HEK293 (cell line): ENCODE data around the gene ZNF587B.
"Not testable (repeated sequence)": the region's sequence is repeated elsewhere in the genome, so short reads cannot be mapped to it uniquely, and the experiment has no call there.

Experiments used
- CTCF ChIA-PET: fragments of 350-600 bp; formaldehyde crosslinking; extraction: SDS; loops from one replicate; lab custom pipeline; 2021; ENCODE audit warnings: antibody characterized with exemption; lab: Yijun Ruan, JAX
- POLR2A ChIA-PET: fragments of 300-600 bp; formaldehyde crosslinking; extraction: SDS; loops from one replicate; lab custom pipeline; 2020; ENCODE audit warnings: antibody characterized with exemption, inconsistent platforms; lab: Yijun Ruan, JAX
- H3K27ac ChIP-seq: fragments of 200-500 bp; sonication (Bioruptor generic); 2 replicates; pipeline ENCODE4 v1.5.1; 2014; ENCODE audit warnings: low read depth, low read length, control low read depth, inconsistent platforms; ENCODE audit errors: extremely low read depth
- H3K36me3 ChIP-seq, 2 experiments: fragments of 200-500 bp in 1 of 2; sonication (Bioruptor generic) in 1 of 2; 1 replicate in 1 of 2; 2 replicates in 1 of 2; pipeline ENCODE4 v1.5.1; 2014 to 2017; ENCODE audit warnings: inconsistent platforms in 2 of 2, low read length in 2 of 2; ENCODE audit not compliant: control insufficient read depth in 2 of 2, insufficient read depth in 1 of 2
- H3K4me1 ChIP-seq: fragments of 200-500 bp; sonication (Bioruptor generic); 2 replicates; pipeline ENCODE4 v1.5.1; 2014; ENCODE audit warnings: mild to moderate bottlenecking, low read length, inconsistent platforms; ENCODE audit not compliant: control insufficient read depth, insufficient read depth
- H3K4me3 ChIP-seq: 2 replicates; pipeline ENCODE4 v1.5.1; 2011; ENCODE audit warnings: low read depth, mild to moderate bottlenecking, control low read depth, low read length, moderate library complexity
- H3K9me3 ChIP-seq: fragments of 200-500 bp; sonication (Bioruptor generic); 2 replicates; pipeline ENCODE4 v1.5.1; 2014; ENCODE audit warnings: low read depth, low read length, inconsistent platforms; ENCODE audit not compliant: control insufficient read depth, insufficient read depth
- ZNF138 ChIP-seq: fragments of 450-650 bp; formaldehyde crosslinking; IDR thresholded peaks from 2 replicates; pipeline ENCODE4 v1.5.1; 2016; ENCODE audit warnings: missing biosample characterization, missing genetic modification characterization, borderline replicate concordance
- ZNF140 ChIP-seq: fragments of 450-650 bp; formaldehyde crosslinking; IDR thresholded peaks from 2 replicates; pipeline ENCODE4 v1.5.1; 2016; ENCODE audit warnings: missing biosample characterization, missing genetic modification characterization
- ZNF23 ChIP-seq: fragments of 450-650 bp; formaldehyde crosslinking; IDR thresholded peaks from 2 replicates; pipeline ENCODE4 v1.5.1; 2016; ENCODE audit warnings: missing biosample characterization, missing genetic modification characterization, borderline replicate concordance
- ZNF292 ChIP-seq: fragments of 450-650 bp; formaldehyde crosslinking; IDR thresholded peaks from 2 replicates; pipeline ENCODE4 v1.5.1; 2016; ENCODE audit warnings: low read depth, missing biosample characterization, missing genetic modification characterization, borderline replicate concordance
- ZNF433 ChIP-seq: fragments of 450-650 bp; formaldehyde crosslinking; IDR thresholded peaks from 2 replicates; pipeline ENCODE4 v1.5.1; 2016; ENCODE audit warnings: missing biosample characterization, missing genetic modification characterization, low read depth
- ZNF521 ChIP-seq: fragments of 450-650 bp; formaldehyde crosslinking; IDR thresholded peaks from 2 replicates; pipeline ENCODE4 v1.5.1; 2017; ENCODE audit warnings: missing biosample characterization, mild to moderate bottlenecking, missing genetic modification characterization
- ZNF558 ChIP-seq: fragments of 450-650 bp; formaldehyde crosslinking; IDR thresholded peaks from 2 replicates; pipeline ENCODE4 v1.5.1; 2016; ENCODE audit warnings: missing biosample characterization, missing genetic modification characterization
- ZNF621 ChIP-seq: fragments of 450-650 bp; formaldehyde crosslinking; IDR thresholded peaks from 2 replicates; pipeline ENCODE4 v1.5.1; 2017; ENCODE audit warnings: missing biosample characterization, missing genetic modification characterization
- TF ChIP-seq, protein P1 (sequence below): fragments of 450-650 bp; formaldehyde crosslinking; IDR thresholded peaks from 2 replicates; pipeline ENCODE4 v1.5.1; 2016; ENCODE audit warnings: missing biosample characterization, missing genetic modification characterization
- TF ChIP-seq, protein P2 (sequence below): fragments of 450-650 bp; formaldehyde crosslinking; IDR thresholded peaks from 2 replicates; pipeline ENCODE4 v1.5.1; 2016; ENCODE audit warnings: missing biosample characterization, missing genetic modification characterization
- TF ChIP-seq, protein P3 (sequence below): fragments of 450-650 bp; formaldehyde crosslinking; IDR thresholded peaks from 2 replicates; pipeline ENCODE4; 2016; ENCODE audit warnings: missing biosample characterization, missing genetic modification characterization
- TF ChIP-seq, protein P4 (sequence below): fragments of 450-650 bp; formaldehyde crosslinking; IDR thresholded peaks from 2 replicates; pipeline ENCODE4 v1.5.1; 2016; ENCODE audit warnings: missing biosample characterization, missing genetic modification characterization
- TF ChIP-seq, protein P5 (sequence below): fragments of 450-650 bp; formaldehyde crosslinking; IDR thresholded peaks from 2 replicates; pipeline ENCODE4 v1.5.1; 2017; ENCODE audit warnings: missing biosample characterization, missing genetic modification characterization

The ZNF587B gene

DNA sequence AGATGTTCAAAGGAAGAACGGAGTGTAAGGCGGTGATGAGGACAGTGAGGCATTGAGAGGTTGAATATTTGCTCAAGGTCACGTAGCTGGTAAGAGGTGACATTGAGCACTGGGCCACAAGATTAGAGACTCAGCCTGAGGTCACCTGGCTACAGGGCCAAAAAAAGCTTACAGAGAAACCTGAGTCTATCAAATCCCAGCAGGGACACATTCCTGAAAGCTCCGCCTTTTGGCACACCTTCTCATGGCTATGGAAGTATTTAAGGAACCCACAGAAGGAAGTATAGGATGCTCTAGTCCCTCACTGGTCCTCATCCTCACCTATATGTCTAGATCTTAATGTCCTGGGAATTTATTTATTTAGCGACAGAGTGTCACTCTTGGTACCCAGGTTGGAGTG is 43.2 kb upstream of the ZNF587B start (continued):
- TF ChIP-seq, protein P1, sequence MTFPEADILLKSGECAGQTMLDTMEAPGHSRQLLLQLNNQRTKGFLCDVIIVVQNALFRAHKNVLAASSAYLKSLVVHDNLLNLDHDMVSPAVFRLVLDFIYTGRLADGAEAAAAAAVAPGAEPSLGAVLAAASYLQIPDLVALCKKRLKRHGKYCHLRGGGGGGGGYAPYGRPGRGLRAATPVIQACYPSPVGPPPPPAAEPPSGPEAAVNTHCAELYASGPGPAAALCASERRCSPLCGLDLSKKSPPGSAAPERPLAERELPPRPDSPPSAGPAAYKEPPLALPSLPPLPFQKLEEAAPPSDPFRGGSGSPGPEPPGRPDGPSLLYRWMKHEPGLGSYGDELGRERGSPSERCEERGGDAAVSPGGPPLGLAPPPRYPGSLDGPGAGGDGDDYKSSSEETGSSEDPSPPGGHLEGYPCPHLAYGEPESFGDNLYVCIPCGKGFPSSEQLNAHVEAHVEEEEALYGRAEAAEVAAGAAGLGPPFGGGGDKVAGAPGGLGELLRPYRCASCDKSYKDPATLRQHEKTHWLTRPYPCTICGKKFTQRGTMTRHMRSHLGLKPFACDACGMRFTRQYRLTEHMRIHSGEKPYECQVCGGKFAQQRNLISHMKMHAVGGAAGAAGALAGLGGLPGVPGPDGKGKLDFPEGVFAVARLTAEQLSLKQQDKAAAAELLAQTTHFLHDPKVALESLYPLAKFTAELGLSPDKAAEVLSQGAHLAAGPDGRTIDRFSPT (tag by site-specific recombination) = no peak
- TF ChIP-seq ZNF140 = no peak

DNA sequence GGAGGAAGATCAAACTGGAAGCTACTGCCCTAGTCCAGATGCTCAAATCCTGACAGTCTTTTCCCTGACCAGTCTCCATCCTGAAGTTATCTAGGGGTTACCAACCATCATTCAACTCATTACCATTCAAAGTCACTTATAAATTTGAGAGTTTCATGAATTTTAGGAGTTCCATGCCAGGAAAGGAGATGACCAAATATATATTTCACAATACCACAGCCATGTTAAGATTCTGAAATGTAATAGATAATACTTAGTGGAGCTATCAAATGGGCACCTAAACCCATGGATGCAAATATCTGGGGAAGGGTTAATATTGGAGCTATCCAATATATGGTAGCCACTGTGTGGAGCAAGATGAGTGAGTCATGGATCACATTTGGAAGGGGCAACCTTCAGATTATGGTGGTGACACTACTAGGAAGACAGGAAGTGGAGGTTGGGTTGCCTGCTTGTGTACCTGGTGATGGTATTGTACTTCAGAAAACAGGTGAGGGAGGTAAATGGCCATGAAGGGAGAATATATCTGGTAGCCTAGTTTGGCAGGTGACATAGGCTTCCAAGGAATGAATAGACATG is 41.9 kb upstream of the ZNF587B start:
- TF ChIP-seq ZNF621 (tag by site-specific recombination) = no peak
- no peak for TF ChIP-seq ZNF138 (tag by site-specific recombination)
- TF ChIP-seq ZNF558 (tag by site-specific recombination) = no peak
- no peak for TF ChIP-seq ZNF521 (tag by site-specific recombination)
- TF ChIP-seq, protein P2, sequence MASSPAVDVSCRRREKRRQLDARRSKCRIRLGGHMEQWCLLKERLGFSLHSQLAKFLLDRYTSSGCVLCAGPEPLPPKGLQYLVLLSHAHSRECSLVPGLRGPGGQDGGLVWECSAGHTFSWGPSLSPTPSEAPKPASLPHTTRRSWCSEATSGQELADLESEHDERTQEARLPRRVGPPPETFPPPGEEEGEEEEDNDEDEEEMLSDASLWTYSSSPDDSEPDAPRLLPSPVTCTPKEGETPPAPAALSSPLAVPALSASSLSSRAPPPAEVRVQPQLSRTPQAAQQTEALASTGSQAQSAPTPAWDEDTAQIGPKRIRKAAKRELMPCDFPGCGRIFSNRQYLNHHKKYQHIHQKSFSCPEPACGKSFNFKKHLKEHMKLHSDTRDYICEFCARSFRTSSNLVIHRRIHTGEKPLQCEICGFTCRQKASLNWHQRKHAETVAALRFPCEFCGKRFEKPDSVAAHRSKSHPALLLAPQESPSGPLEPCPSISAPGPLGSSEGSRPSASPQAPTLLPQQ (tag by site-specific recombination) = no peak
- TF ChIP-seq, protein P3, sequence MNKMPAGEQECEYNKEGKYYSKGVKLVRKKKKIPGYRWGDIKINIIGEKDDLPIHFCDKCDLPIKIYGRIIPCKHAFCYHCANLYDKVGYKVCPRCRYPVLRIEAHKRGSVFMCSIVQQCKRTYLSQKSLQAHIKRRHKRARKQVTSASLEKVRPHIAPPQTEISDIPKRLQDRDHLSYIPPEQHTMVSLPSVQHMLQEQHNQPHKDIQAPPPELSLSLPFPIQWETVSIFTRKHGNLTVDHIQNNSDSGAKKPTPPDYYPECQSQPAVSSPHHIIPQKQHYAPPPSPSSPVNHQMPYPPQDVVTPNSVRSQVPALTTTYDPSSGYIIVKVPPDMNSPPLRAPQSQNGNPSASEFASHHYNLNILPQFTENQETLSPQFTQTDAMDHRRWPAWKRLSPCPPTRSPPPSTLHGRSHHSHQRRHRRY = no peak
- TF ChIP-seq, protein P4, sequence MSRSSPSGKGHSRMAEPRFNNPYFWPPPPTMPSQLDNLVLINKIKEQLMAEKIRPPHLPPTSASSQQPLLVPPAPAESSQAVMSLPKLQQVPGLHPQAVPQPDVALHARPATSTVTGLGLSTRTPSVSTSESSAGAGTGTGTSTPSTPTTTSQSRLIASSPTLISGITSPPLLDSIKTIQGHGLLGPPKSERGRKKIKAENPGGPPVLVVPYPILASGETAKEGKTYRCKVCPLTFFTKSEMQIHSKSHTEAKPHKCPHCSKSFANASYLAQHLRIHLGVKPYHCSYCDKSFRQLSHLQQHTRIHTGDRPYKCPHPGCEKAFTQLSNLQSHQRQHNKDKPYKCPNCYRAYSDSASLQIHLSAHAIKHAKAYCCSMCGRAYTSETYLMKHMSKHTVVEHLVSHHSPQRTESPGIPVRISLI = no peak
- TF ChIP-seq ZNF433 (tag by site-specific recombination) = no peak
- no peak for TF ChIP-seq ZNF292 (tag by site-specific recombination)
- TF ChIP-seq, protein P5, sequence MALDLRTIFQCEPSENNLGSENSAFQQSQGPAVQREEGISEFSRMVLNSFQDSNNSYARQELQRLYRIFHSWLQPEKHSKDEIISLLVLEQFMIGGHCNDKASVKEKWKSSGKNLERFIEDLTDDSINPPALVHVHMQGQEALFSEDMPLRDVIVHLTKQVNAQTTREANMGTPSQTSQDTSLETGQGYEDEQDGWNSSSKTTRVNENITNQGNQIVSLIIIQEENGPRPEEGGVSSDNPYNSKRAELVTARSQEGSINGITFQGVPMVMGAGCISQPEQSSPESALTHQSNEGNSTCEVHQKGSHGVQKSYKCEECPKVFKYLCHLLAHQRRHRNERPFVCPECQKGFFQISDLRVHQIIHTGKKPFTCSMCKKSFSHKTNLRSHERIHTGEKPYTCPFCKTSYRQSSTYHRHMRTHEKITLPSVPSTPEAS (tag by site-specific recombination) = no peak
- POLR2A ChIA-PET = interaction anchor here (0.6 kb wide), 1 partner anchor 70 kb away, joined by 6 read pairs; no protein-coding TSS in a partner anchor
- H3K4me1 ChIP-seq = no peaks in the 10 kb centered on the region
- H3K36me3 ChIP-seq = peaks cover 49 to 66% of the 10 kb centered on the region in 2 experiments; a peak in 2 of 3 replicates
- H3K4me3 ChIP-seq = no peak overlapping the region
- no peaks in the 10 kb centered on the region; the same call in none of the 2 replicates for H3K9me3 ChIP-seq
- no peak overlapping the region for H3K27ac ChIP-seq
- CTCF ChIA-PET = no interaction called here

DNA sequence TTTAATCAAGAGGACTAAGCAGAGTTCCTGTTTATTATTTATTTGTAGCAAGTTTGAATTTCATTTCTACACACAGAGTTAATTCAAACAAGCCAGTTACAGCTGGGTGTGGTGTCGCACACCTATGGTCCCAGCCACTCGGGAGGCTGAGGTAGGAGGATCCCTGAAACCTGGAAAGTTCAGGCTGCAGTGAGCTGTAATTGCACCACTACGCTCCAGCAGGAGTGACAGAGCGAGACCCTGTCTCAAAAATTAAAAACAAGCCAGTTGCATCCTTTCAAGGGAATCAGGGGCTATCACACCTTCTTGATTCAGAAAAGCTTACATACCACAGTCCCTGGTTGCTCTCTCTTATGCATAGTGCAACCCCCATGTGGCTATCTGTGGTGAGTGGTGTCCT is 40.8 kb upstream of the ZNF587B start:
- peaks cover 49 to 62% of the 10 kb centered on the region in 2 experiments; a peak in 2 of 3 replicates for H3K36me3 ChIP-seq
- POLR2A ChIA-PET = no interaction called here
- H3K4me3 ChIP-seq = no peak overlapping the region
- CTCF ChIA-PET = no interaction called here
- H3K4me1 ChIP-seq = no peaks in the 10 kb centered on the region
- TF ChIP-seq ZNF140 (peak; percentile 98), ZNF23 (tag by site-specific recombination) (no peak)
- no peak overlapping the region for H3K27ac ChIP-seq
- no peaks in the 10 kb centered on the region; the same call in none of the 2 replicates for H3K9me3 ChIP-seq

DNA sequence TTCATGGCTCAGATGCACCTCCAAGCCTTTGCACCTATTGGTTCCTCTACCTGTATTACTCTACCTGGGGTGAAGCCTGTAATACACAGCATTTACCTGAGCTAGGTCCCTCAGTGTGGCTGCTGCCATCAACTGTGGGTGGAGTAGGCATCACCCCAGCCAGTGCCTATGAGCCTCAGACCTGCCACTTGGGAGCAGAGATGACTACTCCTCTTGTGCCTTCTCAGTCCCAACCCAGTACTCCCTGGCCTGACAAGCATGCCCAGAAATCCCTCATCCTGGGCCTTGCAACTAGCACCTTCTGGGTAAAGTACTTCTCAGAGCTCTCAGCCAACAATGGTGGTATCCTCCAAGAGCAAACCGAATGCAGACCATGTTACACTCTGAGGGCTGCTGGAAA is 33.5 kb upstream of the ZNF587B start:
- CTCF ChIA-PET, H3K9me3 ChIP-seq, POLR2A ChIA-PET, H3K4me3 ChIP-seq, H3K4me1 ChIP-seq, H3K27ac ChIP-seq: not testable (repeated sequence)
- peaks cover 34 to 45% of the 10 kb centered on the region in 2 experiments for H3K36me3 ChIP-seq
